DMS53 treated with DMSO at 0.1 percent for 48 hours (cell line): ENCODE results near the gene TRIM44.
"Not testable (repeated sequence)": the region's sequence is repeated elsewhere in the genome, so short reads cannot be mapped to it uniquely, and the experiment has no call there.

ENCODE experiments used
- DNase-seq: peaks from one replicate; lab custom pipeline; 2025; ENCODE audit not compliant: unreplicated experiment; lab: John Stamatoyannopoulos, UW

Gene TRIM44

GRCh38 chr11:35750315-35750714 is 87.7 kb downstream of the TRIM44 start:
- no peak for DNase-seq

GRCh38 chr11:35750981-35751663 is 88.5 kb downstream of the TRIM44 start:
- no peak for DNase-seq

GRCh38 chr11:35751664-35752061 is 89.1 kb downstream of the TRIM44 start:
- no peak for DNase-seq

GRCh38 chr11:35752115-35752514 is 89.5 kb downstream of the TRIM44 start:
- no peak for DNase-seq

- DNase-seq = not testable (repeated sequence)
Observed at GRCh38 chr11:35753573-35753972, 91.0 kb downstream of the TRIM44 start.

- DNase-seq = not testable (repeated sequence)
Observed at GRCh38 chr11:35759951-35760350, 97.4 kb downstream of the TRIM44 start.

GRCh38 chr11:35761899-35762298 is 99.3 kb downstream of the TRIM44 start:
- DNase-seq = no peak

- DNase-seq = no peak
Observed at GRCh38 chr11:35763301-35763700, 100.7 kb downstream of the TRIM44 start.

- no peak for DNase-seq
Observed at GRCh38 chr11:35763765-35764164, 101.2 kb downstream of the TRIM44 start.

- DNase-seq = no peak
Observed at GRCh38 chr11:35764417-35764816, 101.8 kb downstream of the TRIM44 start.

GRCh38 chr11:35765211-35765610 is 102.6 kb downstream of the TRIM44 start:
- no peak for DNase-seq

- DNase-seq = no peak
Observed at GRCh38 chr11:35766651-35767050, 104.1 kb downstream of the TRIM44 start.

- DNase-seq = not testable (repeated sequence)
Observed at GRCh38 chr11:35770425-35770824, 107.8 kb downstream of the TRIM44 start.

- no peak for DNase-seq
Observed at GRCh38 chr11:35771722-35772121, 109.1 kb downstream of the TRIM44 start.

GRCh38 chr11:35777241-35777640 is 114.7 kb downstream of the TRIM44 start:
- DNase-seq = not testable (repeated sequence)

GRCh38 chr11:35778943-35779342 is 116.4 kb downstream of the TRIM44 start:
- not testable (repeated sequence) for DNase-seq

- DNase-seq = no peak
Observed at GRCh38 chr11:35779409-35779808, 116.8 kb downstream of the TRIM44 start.

GRCh38 chr11:35780951-35781860 is 118.6 kb downstream of the TRIM44 start:
- no peak for DNase-seq

GRCh38 chr11:35781861-35782470 is 119.4 kb downstream of the TRIM44 start:
- DNase-seq = no peak

GRCh38 chr11:35783809-35784208 is 121.2 kb downstream of the TRIM44 start:
- DNase-seq = no peak

- no peak for DNase-seq
Observed at GRCh38 chr11:35784699-35785098, 122.1 kb downstream of the TRIM44 start.
